Measurements from ENCODE around the gene OPRL1.

OPRL1 gene

GRCh38 chr20:64079273-64080012, 439 bp upstream of the OPRL1 start, which contains the start of gene RGS19:
TSS of gene RGS19 (minus strand) at chr20:64079518. CDS start at chr20:64076886, 2,632 bp downstream.
- H3K9me3 ChIP-seq (ENCODE audit: control extremely low read depth in 1 of 5, control insufficient read depth in 4 of 5, insufficient read depth in 2 of 5, low read depth in 1 of 5, low read length in 4 of 5) = no peaks in the 10 kb centered on the region
- peak; percentile 86 to 95 (median 95) for DNase-seq
- peaks cover 0 to 90% (median 83%) of the 10 kb centered on the region in 4 experiments for H3K4me1 ChIP-seq (ENCODE audit: control extremely low read depth in 1 of 4, control insufficient read depth in 4 of 4, insufficient read depth in 4 of 4, low read length in 3 of 4)
- peaks cover 0 to 19% (median 8%) of the 10 kb centered on the region in 4 experiments for H3K36me3 ChIP-seq (ENCODE audit: control insufficient read depth in 4 of 4, insufficient read depth in 4 of 4, low read length in 3 of 4)
- CTCF ChIA-PET = interaction anchor here (0.8 to 19.6 kb wide), 9 partner anchors 10 to 99 kb away, joined by 3 to 178 read pairs (median 5); partner anchors contain the start of genes NPBWR2 and PRPF6
- peak within 1 kb of the TSS; percentile 33 to 81 for H3K27ac ChIP-seq (ENCODE audit: insufficient read depth in 1 of 2, low read depth in 1 of 2, low read length in 2 of 2, poor library complexity in 1 of 2, severe bottlenecking in 2 of 2)
- WGBS (ENCODE audit: insufficient coverage) = 0% methylated on average over 48 of the region's 73 CpGs
- peak within 1 kb of the TSS; percentile 58 to 92 (median 79) for H3K4me3 ChIP-seq (ENCODE audit: control insufficient read depth in 1 of 7, extremely low read depth in 1 of 7, insufficient read depth in 4 of 7, low read depth in 2 of 7, low read length in 6 of 7)
- POLR2A ChIA-PET = interaction anchor here (0.8 to 1.6 kb wide), 6 partner anchors 10 to 41 kb away, joined by 3 to 5 read pairs (median 3); partner anchors contain the start of gene TCEA2
- H3K27me3 ChIP-seq (replicated peaks in 2 of 5; ENCODE audit: control insufficient read depth in 4 of 5, insufficient read depth in 5 of 5, low read length in 4 of 5) = no peaks in the 10 kb centered on the region

GRCh38 chr20:64080813-64081623, 1.1 kb downstream of the OPRL1 start:
- ChIA-PET POLR2A (interaction anchor here (1.1 to 1.6 kb wide), 2 partner anchors 11 to 17 kb away, joined by 3 to 5 read pairs; no protein-coding TSS in a partner anchor), CTCF (interaction anchor here (1.0 to 19.6 kb wide), 10 partner anchors 12 to 100 kb away, joined by 3 to 178 read pairs (median 11); partner anchors contain the start of genes NPBWR2, PRPF6 and TCEA2)
- Histone ChIP-seq H3K27me3 (replicated peaks in 2 of 5; ENCODE audit: control insufficient read depth in 4 of 5, insufficient read depth in 5 of 5, low read length in 4 of 5) (no peaks in the 10 kb centered on the region), H3K27ac (ENCODE audit: insufficient read depth in 1 of 2, low read depth in 1 of 2, low read length in 2 of 2, poor library complexity in 1 of 2, severe bottlenecking in 2 of 2) (no peak overlapping the region), H3K9me3 (ENCODE audit: control extremely low read depth in 1 of 5, control insufficient read depth in 4 of 5, insufficient read depth in 2 of 5, low read depth in 1 of 5, low read length in 4 of 5) (no peaks in the 10 kb centered on the region), H3K4me1 (ENCODE audit: control extremely low read depth in 1 of 4, control insufficient read depth in 4 of 4, insufficient read depth in 4 of 4, low read length in 3 of 4) (peaks cover 0 to 83% (median 76%) of the 10 kb centered on the region in 4 experiments), H3K36me3 (ENCODE audit: control insufficient read depth in 4 of 4, insufficient read depth in 4 of 4, low read length in 3 of 4) (peaks cover 0 to 5% (median 0%) of the 10 kb centered on the region in 4 experiments), H3K4me3 (ENCODE audit: control insufficient read depth in 1 of 7, extremely low read depth in 1 of 7, insufficient read depth in 4 of 7, low read depth in 2 of 7, low read length in 6 of 7) (peak overlapping the region in 6 of 7 experiments; percentile 59 to 83 (median 78))
- WGBS (ENCODE audit: insufficient coverage) = 56% methylated on average over 11 of the region's 17 CpGs
- DNase-seq = no peak

GRCh38 chr20:64081624-64081964, 1.7 kb downstream of the OPRL1 start:
- H3K4me3 ChIP-seq (ENCODE audit: control insufficient read depth in 1 of 7, extremely low read depth in 1 of 7, insufficient read depth in 4 of 7, low read depth in 2 of 7, low read length in 6 of 7) = peak overlapping the region in 4 of 7 experiments; percentile 63 to 83 (median 71)
- CTCF ChIA-PET = interaction anchor here (1.0 to 19.6 kb wide), 11 partner anchors 10 to 101 kb away, joined by 3 to 178 read pairs (median 12); partner anchors contain the start of genes NPBWR2, PRPF6 and TCEA2
- no peaks in the 10 kb centered on the region for H3K36me3 ChIP-seq (ENCODE audit: control insufficient read depth in 4 of 4, insufficient read depth in 4 of 4, low read length in 3 of 4)
- H3K27me3 ChIP-seq (replicated peaks in 2 of 5; ENCODE audit: control insufficient read depth in 4 of 5, insufficient read depth in 5 of 5, low read length in 4 of 5) = no peaks in the 10 kb centered on the region
- peaks cover 0 to 77% (median 70%) of the 10 kb centered on the region in 4 experiments for H3K4me1 ChIP-seq (ENCODE audit: control extremely low read depth in 1 of 4, control insufficient read depth in 4 of 4, insufficient read depth in 4 of 4, low read length in 3 of 4)
- POLR2A ChIA-PET = interaction anchor here (1.1 kb wide), 1 partner anchor 17 kb away, joined by 3 read pairs; no protein-coding TSS in a partner anchor
- no peak overlapping the region for H3K27ac ChIP-seq (ENCODE audit: insufficient read depth in 1 of 2, low read depth in 1 of 2, low read length in 2 of 2, poor library complexity in 1 of 2, severe bottlenecking in 2 of 2)
- 90% methylated on average over 5 of the region's 6 CpGs for WGBS (ENCODE audit: insufficient coverage)
- DNase-seq = no peak
- H3K9me3 ChIP-seq (ENCODE audit: control extremely low read depth in 1 of 5, control insufficient read depth in 4 of 5, insufficient read depth in 2 of 5, low read depth in 1 of 5, low read length in 4 of 5) = peaks cover 0 to under 1% (median 0%) of the 10 kb centered on the region in 5 experiments

- H3K4me1 ChIP-seq (ENCODE audit: control extremely low read depth in 1 of 4, control insufficient read depth in 4 of 4, insufficient read depth in 4 of 4, low read length in 3 of 4) = peaks cover 0 to 71% (median 64%) of the 10 kb centered on the region in 4 experiments
- peaks cover 0 to 4% (median 0%) of the 10 kb centered on the region in 5 experiments for H3K9me3 ChIP-seq (ENCODE audit: control extremely low read depth in 1 of 5, control insufficient read depth in 4 of 5, insufficient read depth in 2 of 5, low read depth in 1 of 5, low read length in 4 of 5)
- WGBS (ENCODE audit: insufficient coverage) = 0% methylated on average over 8 of the region's 13 CpGs
- POLR2A ChIA-PET = interaction anchor here (0.6 to 1.1 kb wide), 3 partner anchors 18 to 45 kb away, joined by 3 read pairs; no protein-coding TSS in a partner anchor
- H3K36me3 ChIP-seq (ENCODE audit: control insufficient read depth in 4 of 4, insufficient read depth in 4 of 4, low read length in 3 of 4) = peaks cover 0 to 2% (median 0%) of the 10 kb centered on the region in 4 experiments
- H3K27me3 ChIP-seq (replicated peaks in 2 of 5; ENCODE audit: control insufficient read depth in 4 of 5, insufficient read depth in 5 of 5, low read length in 4 of 5) = no peaks in the 10 kb centered on the region
- H3K27ac ChIP-seq (ENCODE audit: insufficient read depth in 1 of 2, low read depth in 1 of 2, low read length in 2 of 2, poor library complexity in 1 of 2, severe bottlenecking in 2 of 2) = peak overlapping the region in 1 of 2 experiments; percentile 25
- peak overlapping the region in 5 of 7 experiments; percentile 43 to 83 (median 68) for H3K4me3 ChIP-seq (ENCODE audit: control insufficient read depth in 1 of 7, extremely low read depth in 1 of 7, insufficient read depth in 4 of 7, low read depth in 2 of 7, low read length in 6 of 7)
- DNase-seq = peak in 2 of 3 donors; percentile 54 to 63
- CTCF ChIA-PET = interaction anchor here (0.7 to 19.6 kb wide), 13 partner anchors 11 to 102 kb away, joined by 3 to 178 read pairs (median 12); partner anchors contain the start of genes NPBWR2, PRPF6 and TCEA2
Measured at GRCh38 chr20:64082126-64082731, 2.3 kb downstream of the OPRL1 start.

GRCh38 chr20:64082820-64083377, 3.0 kb downstream of the OPRL1 start:
- peak overlapping the region in 1 of 2 experiments; percentile 25 for H3K27ac ChIP-seq (ENCODE audit: insufficient read depth in 1 of 2, low read depth in 1 of 2, low read length in 2 of 2, poor library complexity in 1 of 2, severe bottlenecking in 2 of 2)
- H3K27me3 ChIP-seq (replicated peaks in 2 of 5; ENCODE audit: control insufficient read depth in 4 of 5, insufficient read depth in 5 of 5, low read length in 4 of 5) = no peaks in the 10 kb centered on the region
- peak overlapping the region; percentile 32 to 83 (median 68) for H3K4me3 ChIP-seq (ENCODE audit: control insufficient read depth in 1 of 7, extremely low read depth in 1 of 7, insufficient read depth in 4 of 7, low read depth in 2 of 7, low read length in 6 of 7)
- ChIA-PET CTCF (interaction anchor here (0.7 to 19.6 kb wide), 15 partner anchors 10 to 102 kb away, joined by 3 to 178 read pairs (median 9); partner anchors contain the start of genes NPBWR2, PRPF6 and TCEA2), POLR2A (interaction anchor here (1.1 kb wide), 1 partner anchor 44 kb away, joined by 3 read pairs; no protein-coding TSS in a partner anchor)
- H3K36me3 ChIP-seq (ENCODE audit: control insufficient read depth in 4 of 4, insufficient read depth in 4 of 4, low read length in 3 of 4) = peaks cover 0 to 2% (median 0%) of the 10 kb centered on the region in 4 experiments
- H3K4me1 ChIP-seq (ENCODE audit: control extremely low read depth in 1 of 4, control insufficient read depth in 4 of 4, insufficient read depth in 4 of 4, low read length in 3 of 4) = peaks cover 0 to 65% (median 57%) of the 10 kb centered on the region in 4 experiments
- WGBS (ENCODE audit: insufficient coverage) = 6% methylated on average over 10 of the region's 13 CpGs
- peak in 1 of 3 donors; percentile 21 for DNase-seq
- H3K9me3 ChIP-seq (ENCODE audit: control extremely low read depth in 1 of 5, control insufficient read depth in 4 of 5, insufficient read depth in 2 of 5, low read depth in 1 of 5, low read length in 4 of 5) = peaks cover 0 to 9% (median 0%) of the 10 kb centered on the region in 5 experiments

Data from common myeloid progenitor, CD34-positive (primary cell).